ENCODE data around the gene PCDH8. TPM values are rescaled to one million over a fixed set of nuclear protein-coding genes. Genes with fewer than 3 reads are reported as not detected.

The PCDH8 gene
- total and polyA plus RNA-seq, 2 of the 4 experiments (the other 2 are of a cell fraction), result not detected

DNA sequence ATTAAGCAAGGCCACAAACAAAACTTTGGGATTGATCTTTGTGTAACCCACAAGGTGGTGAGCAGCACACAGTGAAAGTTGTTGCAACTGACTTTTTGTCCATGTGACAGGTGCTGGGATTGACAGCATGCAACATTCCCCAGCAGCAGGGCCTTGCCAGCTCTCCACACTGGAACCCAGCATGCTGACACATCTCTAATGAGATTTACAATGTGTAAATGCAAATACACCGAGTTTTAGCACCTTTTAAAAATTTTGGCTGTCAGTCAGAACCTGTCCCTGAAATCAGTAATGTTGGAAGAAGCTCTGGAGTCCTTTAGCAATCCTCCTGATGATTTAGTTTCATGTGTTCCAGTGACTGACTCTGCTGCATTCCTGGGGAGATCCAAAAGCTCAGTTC is 16.5 kb upstream of the PCDH8 start:
- H3K4ac ChIP-seq (ENCODE audit: low read depth, low read length), result no peak overlapping the region
- ChIA-PET POLR2A (ENCODE audit: unreplicated experiment) (no interaction called here), CTCF (interaction anchor here (0.6 kb wide), 1 partner anchor 1344 kb away, joined by 3 read pairs; no protein-coding TSS in a partner anchor)
- H4K91ac ChIP-seq (ENCODE audit: insufficient read depth, low read depth, low read length), result no peak overlapping the region
- no peak overlapping the region for H3K9ac ChIP-seq (ENCODE audit: low read depth, low read length)
- TF ChIP-seq SMC3 (IDR thresholded peaks at IDR 0.05; ENCODE audit: low read depth, low read length) (no peak), RCOR1 (IDR thresholded peaks at IDR 0.05; ENCODE audit: insufficient replicate concordance, low read length) (no peak), BHLHE40 (IDR thresholded peaks at IDR 0.05; ENCODE audit: low read depth, low read length) (no peak), POLR2A (IDR thresholded peaks at IDR 0.05; ENCODE audit: low read depth, low read length) (no peak), MXI1 (IDR thresholded peaks at IDR 0.05; ENCODE audit: borderline replicate concordance, low read depth, low read length) (no peak), RFX5 (IDR thresholded peaks at IDR 0.05; ENCODE audit: low read depth, low read length) (no peak), FOS (IDR thresholded peaks at IDR 0.05; ENCODE audit: low read depth, low read length) (no peak), CEBPB (IDR thresholded peaks at IDR 0.05; ENCODE audit: low read depth, low read length) (no peak), RAD21 (IDR thresholded peaks at IDR 0.05; ENCODE audit: low read length) (no peak), NFE2L2 (IDR thresholded peaks at IDR 0.05; ENCODE audit: low read depth, low read length) (no peak)
- TF ChIP-seq, protein P1, sequence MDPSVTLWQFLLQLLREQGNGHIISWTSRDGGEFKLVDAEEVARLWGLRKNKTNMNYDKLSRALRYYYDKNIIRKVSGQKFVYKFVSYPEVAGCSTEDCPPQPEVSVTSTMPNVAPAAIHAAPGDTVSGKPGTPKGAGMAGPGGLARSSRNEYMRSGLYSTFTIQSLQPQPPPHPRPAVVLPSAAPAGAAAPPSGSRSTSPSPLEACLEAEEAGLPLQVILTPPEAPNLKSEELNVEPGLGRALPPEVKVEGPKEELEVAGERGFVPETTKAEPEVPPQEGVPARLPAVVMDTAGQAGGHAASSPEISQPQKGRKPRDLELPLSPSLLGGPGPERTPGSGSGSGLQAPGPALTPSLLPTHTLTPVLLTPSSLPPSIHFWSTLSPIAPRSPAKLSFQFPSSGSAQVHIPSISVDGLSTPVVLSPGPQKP (IDR thresholded peaks at IDR 0.05; ENCODE audit: borderline replicate concordance, low read depth, low read length), result no peak
- TF ChIP-seq, protein P2, sequence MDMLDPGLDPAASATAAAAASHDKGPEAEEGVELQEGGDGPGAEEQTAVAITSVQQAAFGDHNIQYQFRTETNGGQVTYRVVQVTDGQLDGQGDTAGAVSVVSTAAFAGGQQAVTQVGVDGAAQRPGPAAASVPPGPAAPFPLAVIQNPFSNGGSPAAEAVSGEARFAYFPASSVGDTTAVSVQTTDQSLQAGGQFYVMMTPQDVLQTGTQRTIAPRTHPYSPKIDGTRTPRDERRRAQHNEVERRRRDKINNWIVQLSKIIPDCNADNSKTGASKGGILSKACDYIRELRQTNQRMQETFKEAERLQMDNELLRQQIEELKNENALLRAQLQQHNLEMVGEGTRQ (IDR thresholded peaks at IDR 0.05; ENCODE audit: low read depth, low read length), result no peak
- H3K36me3 ChIP-seq (ENCODE audit: control insufficient read depth, insufficient read depth, low read length), result no peaks in the 10 kb centered on the region
- H4K5ac ChIP-seq (ENCODE audit: low read depth, low read length), result no peak overlapping the region
- DNase-seq (no peak), ATAC-seq (ENCODE audit: low read depth) (no peak)
- H3K56ac ChIP-seq (ENCODE audit: extremely low read depth, insufficient read depth, low read length), result no peak overlapping the region
- dilution Hi-C loops (cut with HindIII; ENCODE audit: low sequenced_read_pairs, unreplicated experiment) (no loop called here), intact Hi-C loops (cut with micrococcal nuclease) (no loop called here), in situ Hi-C loops (cut with MboI; ENCODE audit: low sequenced_read_pairs) (no loop called here)
- no peak overlapping the region for H3K4me2 ChIP-seq (ENCODE audit: low read depth, low read length)
- H2BK5ac ChIP-seq (ENCODE audit: low read depth, low read length, poor library complexity, severe bottlenecking), result no peak overlapping the region
- H2AK5ac ChIP-seq (ENCODE audit: low read depth, low read length), result no peak overlapping the region
- H3K4me3 ChIP-seq (ENCODE audit: insufficient read depth, low read depth, low read length), result no peak overlapping the region
- no peak overlapping the region for H2AFZ ChIP-seq (replicated peaks; ENCODE audit: low read length, poor library complexity)
- no peak overlapping the region for H3K18ac ChIP-seq (ENCODE audit: low read depth, low read length)
- no CpG with 5 or more reads among the region's 1 CpG for WGBS, 2 experiments (ENCODE audit: extremely low coverage in 2 of 2, insufficient read length in 1 of 2)
- H2BK15ac ChIP-seq (ENCODE audit: low read depth, low read length), result no peak overlapping the region
- H2BK20ac ChIP-seq (ENCODE audit: low read depth, low read length), result no peak overlapping the region
- no peak overlapping the region for H3K27ac ChIP-seq (ENCODE audit: insufficient read depth, low read length)
- H3K23ac ChIP-seq (ENCODE audit: low read depth, low read length), result no peak overlapping the region
- H4K20me1 ChIP-seq (ENCODE audit: insufficient read depth, low read length), result no peaks in the 10 kb centered on the region
- no peak overlapping the region for H4K8ac ChIP-seq (ENCODE audit: low read depth in 2 of 2, low read length in 2 of 2)
- H3K9me3 ChIP-seq (ENCODE audit: control insufficient read depth, insufficient read depth, low read length), result no peaks in the 10 kb centered on the region
- no peaks in the 10 kb centered on the region for H3K4me1 ChIP-seq (ENCODE audit: control insufficient read depth, insufficient read depth, low read length)
- BruUV-seq (replicated peaks), result no TSS peak
- H2BK120ac ChIP-seq (ENCODE audit: low read depth, low read length), result no peak overlapping the region
- no peak overlapping the region for H3K14ac ChIP-seq (replicated peaks; ENCODE audit: low read depth, low read length)
- H3K27me3 ChIP-seq (ENCODE audit: control insufficient read depth, insufficient read depth, low read length), result no peaks in the 10 kb centered on the region
- no peak overlapping the region for H2AK9ac ChIP-seq (replicated peaks; ENCODE audit: low read depth, low read length, poor library complexity)
- H3K79me1 ChIP-seq (ENCODE audit: low read depth in 1 of 2, low read length in 2 of 2), result no peaks in the 10 kb centered on the region
- no peaks in the 10 kb centered on the region for H3K9me1 ChIP-seq (ENCODE audit: insufficient read depth, low read length)
